GM18519 (cell line): Measurements from ENCODE around the gene PTS.
"Not testable (repeated sequence)": the region's sequence is repeated elsewhere in the genome, so short reads cannot be mapped to it uniquely, and the experiment has no call there.

Experiments
- ATAC-seq: cut with Tn5 transposase; IDR thresholded peaks from one replicate; pipeline ENCODE4 v1.9.1; 2021; ENCODE audit warnings: mild to moderate bottlenecking, moderate library complexity; ENCODE audit not compliant: unreplicated experiment, low FRiP score

PTS gene

DNA sequence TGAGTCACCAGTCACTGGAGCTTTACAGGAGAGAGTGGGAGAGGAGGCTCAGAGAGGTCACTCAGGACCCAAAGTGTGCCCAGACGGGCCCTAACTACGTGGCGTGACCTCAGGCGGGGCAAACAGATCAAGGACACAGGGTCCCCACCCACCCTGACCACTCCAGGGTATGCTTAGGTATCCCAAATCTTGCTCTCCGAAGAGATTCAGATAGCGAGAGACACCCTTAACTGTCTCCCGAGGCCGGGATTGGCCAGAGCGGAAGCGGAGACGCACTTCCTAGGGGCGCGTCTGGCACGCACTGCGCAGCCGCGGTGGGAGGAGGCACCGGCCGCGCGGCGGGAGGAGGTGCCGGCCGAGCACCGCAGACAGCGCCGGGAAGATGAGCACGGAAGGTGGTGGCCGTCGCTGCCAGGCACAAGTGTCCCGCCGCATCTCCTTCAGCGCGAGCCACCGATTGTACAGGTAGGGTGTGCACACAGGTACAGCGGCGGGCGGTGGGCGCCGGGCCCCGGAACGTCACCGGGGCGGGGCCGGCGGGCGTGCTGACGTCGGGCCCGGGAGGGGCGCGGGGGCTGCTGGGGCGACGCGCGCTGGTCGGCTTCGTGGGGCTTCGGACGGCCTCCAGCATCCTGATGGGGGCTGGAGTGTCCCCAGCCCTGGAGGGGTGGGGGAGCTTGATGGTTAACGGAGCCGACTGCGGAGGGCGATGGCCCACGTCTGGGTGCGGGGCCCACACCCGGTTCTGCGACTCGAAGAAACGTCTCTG, at the start of gene PTS:
PTS (plus strand) TSS at position 367 of the 769 bp plus-strand sequence; CDS start at position 383, 16 bp downstream.
- peak; percentile 90 for ATAC-seq

DNA sequence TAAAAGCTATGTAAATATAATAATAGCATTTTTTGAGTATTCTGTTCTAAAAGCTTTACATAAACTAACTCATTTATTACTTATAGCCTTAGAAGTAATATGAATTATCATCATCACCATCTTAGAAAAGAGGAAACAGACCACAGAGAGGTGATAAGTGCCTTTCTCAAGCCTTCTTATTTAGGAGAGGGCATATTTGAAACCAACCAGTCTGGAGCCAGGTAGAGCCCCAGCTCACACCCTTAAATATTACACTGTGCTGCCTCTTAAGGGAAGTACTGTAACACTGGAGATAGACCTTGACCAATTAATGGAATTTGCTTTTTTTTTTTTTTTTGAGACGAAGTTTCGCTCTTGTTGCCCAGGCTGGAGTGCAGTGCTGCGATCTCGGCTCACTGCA, 48.6 kb upstream of the PTS start:
- no peak for ATAC-seq

DNA sequence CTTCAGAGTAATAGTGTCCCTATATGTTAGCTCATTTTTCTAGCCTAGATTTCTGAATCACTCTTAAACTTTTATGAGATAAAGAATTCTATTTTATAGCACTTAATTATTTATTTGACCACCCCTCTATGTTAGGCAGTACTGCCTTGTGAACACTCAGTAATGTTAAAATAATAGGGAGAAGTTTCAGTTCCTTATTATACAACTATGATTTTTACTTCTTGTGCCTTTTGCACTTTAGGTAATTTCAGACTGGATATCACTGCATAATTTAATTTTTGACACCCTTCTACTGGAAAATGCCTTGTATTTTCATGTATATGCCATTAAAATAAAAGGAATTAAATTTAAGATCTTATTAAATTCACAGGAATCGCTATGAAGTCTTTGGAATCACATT, 47.8 kb upstream of the PTS start:
- ATAC-seq = no peak

DNA sequence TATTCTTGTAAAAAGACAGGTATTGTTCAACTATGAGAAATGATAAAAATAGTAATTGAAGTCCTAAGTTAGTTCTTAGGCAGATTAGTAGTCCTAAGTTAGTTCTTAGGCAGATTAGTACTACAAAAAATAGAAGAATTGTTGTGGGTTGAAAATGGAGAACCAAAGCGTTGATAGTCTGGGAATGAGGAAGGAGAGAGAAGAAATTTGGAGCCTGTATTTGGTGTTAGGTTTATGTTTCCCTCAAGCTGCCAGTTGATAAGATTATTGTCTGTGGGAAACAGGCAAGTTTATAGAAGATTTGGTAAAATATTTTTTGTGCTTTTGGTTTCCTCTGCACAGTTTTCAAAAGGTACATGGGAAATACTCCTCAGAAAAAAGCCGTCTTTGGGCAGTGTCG, 47.3 kb upstream of the PTS start:
- ATAC-seq = no peak

DNA sequence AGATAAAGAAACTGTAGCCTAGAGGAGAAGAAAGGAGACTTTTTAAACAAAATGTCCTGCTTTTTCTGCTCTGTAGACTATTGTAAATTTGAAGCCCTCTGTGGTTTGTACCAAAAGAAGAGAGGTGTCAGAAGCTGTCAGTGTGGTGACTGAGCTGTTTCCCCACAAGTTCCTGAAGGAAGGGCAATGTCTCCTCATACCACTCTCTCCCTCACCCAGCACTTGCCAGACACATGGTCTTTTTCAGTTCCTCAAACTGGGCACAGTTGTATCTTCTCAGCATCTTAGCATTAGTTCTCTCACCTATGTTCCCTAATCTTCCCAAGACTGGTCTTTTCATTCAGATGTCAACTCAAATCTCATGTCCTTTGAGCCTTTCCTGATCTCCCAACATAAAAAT, 46.6 kb upstream of the PTS start:
- no peak for ATAC-seq

DNA sequence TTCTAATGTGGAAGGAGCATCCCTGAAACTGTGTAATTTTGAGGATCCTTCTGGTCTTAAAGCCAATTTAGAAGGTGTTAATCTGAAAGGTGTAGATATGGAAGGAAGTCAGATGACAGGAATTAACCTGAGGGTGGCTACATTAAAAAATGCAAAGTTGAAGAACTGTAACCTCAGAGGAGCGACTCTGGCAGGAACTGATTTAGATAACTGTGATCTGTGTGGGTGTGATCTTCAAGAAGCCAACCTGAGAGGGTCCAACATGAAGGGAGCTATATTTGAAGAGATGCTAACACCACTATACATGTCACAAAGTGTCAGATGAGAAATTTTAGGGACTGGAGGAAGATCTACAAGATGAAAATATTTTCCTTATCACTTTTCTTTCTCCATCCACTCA, 43.4 kb upstream of the PTS start:
- no peak for ATAC-seq

DNA sequence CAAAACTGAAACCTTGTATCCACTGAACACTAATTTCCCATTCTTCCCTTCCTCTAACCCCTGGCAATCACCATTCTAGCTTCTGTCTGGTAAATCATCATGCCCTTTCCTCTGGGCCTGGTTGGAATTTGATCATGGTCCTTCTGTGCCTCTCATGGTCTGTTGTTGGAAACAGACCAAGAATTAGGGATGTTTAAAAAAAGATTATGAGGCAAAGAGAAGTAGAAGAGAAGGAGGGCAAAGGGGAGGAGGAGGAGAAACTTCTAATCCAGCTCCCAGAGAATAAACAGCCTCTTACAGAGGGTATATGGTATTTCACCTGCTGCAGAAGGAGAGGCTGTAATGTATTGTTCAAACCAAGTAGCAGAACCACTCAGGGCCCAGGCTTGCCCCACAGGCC, 40.3 kb upstream of the PTS start:
- no peak for ATAC-seq

DNA sequence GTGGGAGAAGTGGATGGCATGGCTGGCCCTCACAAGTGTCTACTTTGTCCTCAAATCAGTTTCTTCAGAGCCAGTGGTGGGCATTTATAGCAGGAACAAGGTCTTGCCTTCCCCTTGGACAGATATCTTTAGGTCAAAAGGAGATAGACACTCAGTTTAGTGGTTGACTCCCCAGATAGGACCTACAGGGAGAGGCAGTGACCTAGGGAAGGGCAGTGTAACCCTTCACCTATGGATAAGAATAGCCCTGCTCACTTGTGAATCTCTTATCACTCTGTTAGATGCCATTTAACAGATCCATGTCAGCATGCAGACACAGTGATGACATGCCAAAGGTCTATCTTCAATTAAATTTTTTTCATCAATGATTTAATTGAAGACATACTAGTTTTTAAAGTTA, 39.9 kb upstream of the PTS start:
- no peak for ATAC-seq

DNA sequence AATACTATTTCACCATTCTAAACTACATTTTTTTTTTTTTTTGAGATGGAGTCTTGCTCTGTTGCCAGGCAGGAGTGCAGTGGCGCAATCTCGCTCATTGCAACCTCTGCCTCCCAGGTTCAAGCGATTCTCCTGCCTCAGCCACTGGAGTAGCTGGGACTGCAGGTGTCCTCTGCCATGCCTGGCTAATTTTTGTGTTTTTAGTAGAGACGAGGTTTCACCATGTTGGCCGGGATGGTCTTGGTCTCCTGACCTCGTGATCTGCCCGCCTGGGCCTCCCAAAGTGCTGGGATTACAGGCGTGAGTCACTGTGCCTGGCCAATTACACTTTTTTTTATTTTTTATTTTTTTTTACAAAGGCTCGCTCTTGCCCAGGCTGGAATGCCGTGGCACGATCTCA, 31.1 kb upstream of the PTS start:
- not testable (repeated sequence) for ATAC-seq

DNA sequence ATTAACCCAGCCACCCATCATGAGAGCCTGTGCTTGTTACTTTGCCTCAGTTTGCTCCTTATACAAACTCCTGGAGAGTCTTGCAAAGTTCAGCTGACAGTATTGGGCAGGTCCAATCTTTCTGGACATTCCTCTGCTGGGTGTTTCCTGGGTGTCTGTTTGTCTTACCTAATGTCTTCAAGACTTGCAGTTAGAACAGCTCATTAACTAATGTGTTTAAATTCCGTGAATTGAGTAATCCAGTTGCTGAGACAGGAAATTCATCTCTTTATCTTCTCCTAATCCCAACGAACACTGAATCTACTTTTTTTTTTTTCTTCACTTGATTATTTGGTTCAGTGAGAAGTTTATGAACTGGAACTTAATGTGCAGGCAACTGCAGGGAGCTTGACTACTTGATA, 30.3 kb upstream of the PTS start:
- no peak for ATAC-seq

DNA sequence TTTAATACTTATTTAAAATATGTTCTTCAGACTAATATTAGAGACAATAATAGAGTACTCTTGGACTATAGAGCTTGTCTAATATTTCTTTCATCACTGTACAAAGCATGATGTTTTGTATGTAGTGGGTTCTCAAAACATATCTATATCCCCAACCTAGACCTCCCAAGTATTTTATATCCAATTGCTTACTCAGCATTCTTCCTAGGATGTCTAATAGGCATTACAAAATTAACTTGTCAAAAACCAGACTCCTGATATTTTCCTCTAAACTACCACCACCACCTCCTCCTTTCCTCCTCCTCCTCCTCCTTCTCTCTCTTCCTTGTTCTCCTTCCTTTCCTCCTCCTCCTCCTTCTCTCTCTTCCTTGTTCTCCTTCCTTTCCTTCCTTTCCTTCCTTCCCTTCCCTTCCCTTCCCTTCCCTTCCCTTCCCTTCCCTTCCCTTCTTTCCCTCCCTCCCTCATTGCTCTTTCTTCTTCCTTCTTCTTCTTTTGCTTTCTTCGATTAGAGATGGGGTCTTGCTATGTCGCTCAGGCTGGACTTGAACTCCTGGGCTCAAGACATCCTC, 29.6 kb upstream of the PTS start:
- ATAC-seq = no peak

DNA sequence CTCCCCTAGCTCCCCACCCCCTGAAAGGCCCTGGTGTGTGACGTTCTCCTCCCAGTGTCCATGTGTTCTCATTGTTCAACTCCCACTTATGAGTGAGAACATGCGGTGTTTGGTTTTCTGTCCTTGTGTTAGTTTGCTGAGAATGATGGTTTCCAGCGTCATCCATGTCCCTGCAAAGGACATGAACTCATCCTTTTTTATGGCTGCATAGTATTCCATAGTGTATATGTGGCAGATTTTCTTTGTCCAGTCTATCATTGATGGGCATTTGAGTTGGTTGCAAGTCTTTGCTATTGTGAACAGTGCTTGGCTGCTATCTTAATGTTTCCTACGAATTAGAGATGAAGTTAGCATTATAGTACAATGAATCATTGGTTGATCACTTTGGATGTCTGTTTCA, 27.1 kb upstream of the PTS start:
- not testable (repeated sequence) for ATAC-seq

DNA sequence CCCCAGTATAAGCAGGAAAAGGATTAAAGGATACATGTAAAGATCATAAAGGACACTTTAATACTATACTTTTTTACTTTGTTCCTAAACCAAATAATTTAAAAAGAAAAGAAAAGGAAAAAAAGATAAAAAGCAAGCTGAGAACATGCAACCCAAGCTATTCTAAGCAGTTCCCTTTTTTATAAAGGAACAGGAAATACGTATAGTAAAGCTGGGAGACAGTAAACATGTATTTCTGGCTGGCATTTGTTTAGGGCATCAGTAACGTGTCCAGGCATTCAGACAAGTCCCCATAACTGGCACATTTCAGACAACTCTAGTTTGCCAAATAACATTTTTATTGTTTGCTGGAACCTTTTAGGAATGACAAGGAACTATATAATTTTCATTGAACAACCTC, 26.0 kb upstream of the PTS start:
- ATAC-seq = no peak

DNA sequence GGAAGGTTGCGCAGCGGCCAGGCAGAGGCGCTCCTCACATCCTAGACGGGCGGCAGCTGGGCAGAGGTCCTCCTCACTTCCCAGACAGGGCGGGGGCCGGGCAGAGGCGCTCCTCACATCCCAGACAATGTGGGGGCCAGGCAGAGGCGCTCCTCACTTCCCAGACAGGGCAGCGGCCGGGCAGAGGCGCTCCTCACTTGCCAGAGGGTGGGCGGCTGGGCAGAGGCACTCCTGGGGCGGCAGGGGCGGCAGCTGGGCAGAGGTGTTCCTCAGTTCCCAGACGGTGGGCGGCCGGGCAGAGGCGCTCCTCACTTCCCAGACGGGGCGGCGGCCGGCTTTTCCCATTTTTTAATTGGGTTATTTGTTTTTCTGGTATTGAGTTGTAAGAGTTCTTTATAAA, 20.2 kb upstream of the PTS start:
- ATAC-seq = no peak

DNA sequence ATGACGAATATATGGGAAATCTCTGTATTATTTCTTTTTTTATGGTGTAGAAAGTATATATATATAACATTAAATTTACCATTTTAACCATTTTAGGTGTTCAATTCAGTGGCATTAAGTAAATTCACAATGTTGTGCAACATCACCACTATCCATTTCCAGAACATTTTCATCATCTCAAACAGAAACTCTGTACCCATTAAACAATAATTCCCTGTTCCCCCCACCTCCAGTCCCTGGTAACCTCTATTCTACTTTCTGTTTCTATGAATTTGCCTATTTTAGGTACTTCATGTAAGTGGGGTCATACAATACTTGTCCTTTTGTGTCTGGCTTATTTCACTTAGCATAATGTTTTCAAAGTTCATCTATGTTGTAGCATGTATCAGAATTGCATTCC, 15.3 kb upstream of the PTS start:
- ATAC-seq = no peak

DNA sequence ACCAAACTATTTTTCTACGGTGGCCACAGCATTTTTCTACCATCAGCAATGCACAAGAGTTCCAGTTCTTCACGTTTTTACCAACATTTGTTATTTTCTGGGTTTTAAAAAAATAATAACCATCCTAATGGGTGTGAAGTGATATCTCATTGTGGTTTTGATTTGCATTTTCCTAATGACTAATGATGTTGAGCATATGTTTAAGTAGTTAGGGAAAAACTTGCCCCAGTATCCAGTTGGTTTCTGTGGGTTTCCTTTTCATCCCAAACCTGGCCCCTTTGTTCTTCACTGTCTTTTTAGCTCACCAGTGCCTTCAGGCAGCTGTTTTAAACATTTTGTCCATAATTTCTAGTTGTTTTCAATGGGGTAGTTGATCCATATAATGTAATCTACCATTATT, 14.7 kb upstream of the PTS start:
- ATAC-seq = no peak

DNA sequence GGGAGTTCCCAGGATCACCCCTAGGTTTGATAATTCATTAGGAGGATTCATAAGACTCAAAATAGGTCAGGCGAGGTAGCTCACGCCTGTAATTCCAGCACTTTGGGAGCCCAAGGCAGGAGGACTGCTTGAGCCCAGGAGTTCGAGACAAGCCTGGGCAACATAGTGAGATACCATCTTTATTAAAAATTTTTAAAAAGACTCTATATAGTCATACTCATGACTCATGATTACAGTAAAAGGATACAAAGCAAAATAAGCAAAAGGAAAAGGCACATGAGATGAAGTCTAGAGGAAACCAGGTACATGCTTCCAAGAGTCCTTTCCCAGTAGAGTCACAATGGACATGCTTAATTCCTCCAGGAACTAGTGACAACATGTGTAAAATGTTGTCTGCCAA, 13.9 kb upstream of the PTS start:
- ATAC-seq = no peak

DNA sequence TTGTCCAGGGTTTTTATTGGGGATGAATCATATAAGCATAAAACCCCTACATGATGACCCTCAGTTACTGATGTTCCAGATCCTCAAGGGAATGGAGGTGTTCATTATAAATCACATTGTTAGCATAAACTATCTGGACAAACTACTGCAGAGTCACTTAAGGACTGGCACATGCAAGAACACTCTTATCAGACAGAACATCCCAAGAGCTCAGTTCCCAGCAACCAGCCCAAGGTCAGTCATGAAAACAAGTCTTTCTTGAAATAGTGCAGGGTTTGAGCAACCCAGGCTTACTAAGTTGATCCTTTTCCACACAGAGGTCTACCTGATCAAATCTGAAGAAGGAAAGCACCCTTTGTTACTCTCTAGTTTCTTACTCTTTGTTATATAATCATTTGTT, 13.5 kb upstream of the PTS start:
- no peak for ATAC-seq

DNA sequence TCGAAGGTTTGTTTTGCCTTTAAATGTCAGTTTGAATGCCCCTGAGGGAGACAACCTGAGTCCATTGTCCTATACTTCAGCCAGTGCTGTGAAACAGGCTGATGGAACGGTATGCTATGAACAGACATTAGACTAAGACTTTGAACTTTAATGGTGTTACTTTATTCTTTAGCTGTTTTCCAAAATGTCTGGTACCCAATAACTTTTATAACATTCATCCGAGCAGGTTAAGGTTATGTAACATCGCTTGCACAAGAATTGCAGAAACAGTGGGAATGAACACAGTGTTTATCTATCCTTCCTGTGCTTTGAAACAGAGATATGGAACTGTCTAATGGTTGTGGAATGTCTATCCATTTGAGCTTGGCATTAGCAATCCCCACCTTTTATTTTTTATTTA, 12.5 kb upstream of the PTS start:
- no peak for ATAC-seq

DNA sequence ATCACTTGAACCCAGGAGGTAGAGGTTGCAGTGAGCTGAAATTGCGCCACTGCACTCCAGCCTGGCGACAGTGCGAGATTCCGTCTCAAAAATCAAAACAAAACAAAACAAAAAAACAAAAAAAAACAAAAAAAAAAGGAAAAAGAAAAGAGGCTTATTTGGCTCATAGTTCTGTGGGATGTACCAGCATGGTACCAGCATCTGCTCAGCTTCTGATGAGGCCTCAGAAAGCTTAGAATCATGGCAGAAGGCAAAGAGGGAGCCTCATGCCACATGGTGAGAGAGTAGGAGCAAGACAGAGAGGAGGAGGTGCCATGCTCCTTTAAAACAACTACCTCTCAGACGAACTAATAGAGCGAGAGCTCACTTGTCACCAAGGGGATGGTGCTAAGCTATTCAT, 10.6 kb upstream of the PTS start:
- ATAC-seq = no peak

DNA sequence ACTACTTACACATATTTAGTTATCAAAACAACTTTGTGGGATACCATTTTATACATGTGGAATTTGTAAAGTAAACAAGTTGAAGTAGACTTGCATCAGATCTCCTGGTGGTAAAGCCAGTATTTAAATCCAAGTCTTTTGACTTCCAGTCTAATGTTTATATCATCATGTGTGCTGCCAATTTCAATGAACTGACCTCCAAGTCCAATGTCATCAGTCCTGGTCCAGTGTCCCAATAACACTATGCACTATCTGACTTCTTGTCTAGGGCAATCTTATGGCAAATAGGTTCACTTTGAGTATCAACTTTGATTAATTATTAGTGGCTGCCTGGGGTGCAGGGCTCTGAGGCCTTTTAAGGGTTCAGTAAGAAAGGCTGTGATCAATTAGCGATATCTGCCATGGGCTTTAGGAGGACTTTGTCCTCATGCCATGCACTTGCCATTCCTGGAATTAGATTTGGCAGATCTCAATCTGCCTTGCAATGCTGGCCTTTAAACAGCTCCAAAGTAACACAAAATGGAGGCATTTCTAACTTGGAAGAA, 9.6 kb upstream of the PTS start:
- ATAC-seq = no peak
